Neural cell (in vitro differentiated cells): ENCODE data around the gene GANC. TPM values are rescaled to one million over a fixed set of nuclear protein-coding genes. Genes with fewer than 3 reads are reported as not detected.

Experiments used
- H2AFZ ChIP-seq: fragments of 200-600, 300-800 bp; sonication (generic), shearing (Covaris generic); 2 replicates; pipeline ENCODE4 v1.6.0; 2014; ENCODE audit warnings: low read depth, mild to moderate bottlenecking, antibody characterized with exemption, low read length, moderate library complexity
- H3F3A ChIP-seq: fragments of 200-600 bp; shearing (Covaris generic); 2 replicates; pipeline ENCODE4 v1.6.1; 2016; ENCODE audit warnings: mild to moderate bottlenecking, moderate library complexity, mixed read lengths, antibody characterized with exemption, low read length; ENCODE audit not compliant: insufficient read depth, poor library complexity, severe bottlenecking
- H3K27ac ChIP-seq: fragments of 200-600, 300-800 bp; sonication (generic), shearing (Covaris generic); 2 replicates; pipeline ENCODE4 v1.5.1; 2014; ENCODE audit warnings: mild to moderate bottlenecking, low read length, moderate library complexity
- H3K27me3 ChIP-seq: fragments of 300-800, 200-600 bp; sonication (generic), shearing (Covaris generic); 2 replicates; pipeline ENCODE4 v1.6.0; 2014; ENCODE audit warnings: mild to moderate bottlenecking, low read depth, low read length, moderate library complexity; ENCODE audit not compliant: insufficient read depth
- H3K36me3 ChIP-seq: fragments of 300-800, 200-600 bp; sonication (generic), shearing (Covaris generic); 2 replicates; pipeline ENCODE4 v1.5.1; 2014; ENCODE audit warnings: mild to moderate bottlenecking, antibody characterized with exemption, low read length, moderate library complexity; ENCODE audit not compliant: insufficient read depth
- H3K4me2 ChIP-seq: fragments of 300-800, 200-600 bp; sonication (generic), shearing (Covaris generic); 2 replicates; pipeline ENCODE4 v1.6.0; 2014; ENCODE audit warnings: mild to moderate bottlenecking, low read length
- H3K4me3 ChIP-seq: fragments of 300-800, 200-600 bp; sonication (generic), shearing (Covaris generic); 2 replicates; pipeline ENCODE4 v1.5.1; 2014; ENCODE audit warnings: mild to moderate bottlenecking, low read length, moderate library complexity
- H3K79me2 ChIP-seq: fragments of 200-600 bp; shearing (Covaris generic); replicated peaks from 2 replicates; pipeline ENCODE4 v1.6.0; 2014; ENCODE audit warnings: mild to moderate bottlenecking, low read length, moderate library complexity; ENCODE audit not compliant: insufficient read depth
- H3K9ac ChIP-seq: fragments of 300-800, 200-600 bp; sonication (generic), shearing (Covaris generic); 2 replicates; pipeline ENCODE4 v1.6.1; 2016; ENCODE audit warnings: mild to moderate bottlenecking, low read length, mixed read lengths
- H3K9me2 ChIP-seq: fragments of 200-600 bp; shearing (Covaris generic); 2 replicates; pipeline ENCODE4 v1.6.1; 2016; ENCODE audit warnings: mild to moderate bottlenecking, low read length, mixed read lengths; ENCODE audit not compliant: insufficient read depth
- H3K9me3 ChIP-seq: fragments of 200-600, 300-800 bp; sonication (generic), shearing (Covaris generic); 2 replicates; pipeline ENCODE4 v1.6.1; 2016; ENCODE audit warnings: mild to moderate bottlenecking, mixed run types, low read length, moderate library complexity, mixed read lengths
- H4K20me1 ChIP-seq: fragments of 200-600 bp; shearing (Covaris generic); 2 replicates; pipeline ENCODE4 v1.6.1; 2016; ENCODE audit warnings: mild to moderate bottlenecking, mixed run types; ENCODE audit not compliant: insufficient read depth
- EP300 ChIP-seq: fragments of 450-650 bp; conservative IDR thresholded peaks from 2 replicates; pipeline ENCODE4 v1.6.1; 2014; ENCODE audit warnings: antibody characterized with exemption, mild to moderate bottlenecking, moderate library complexity; ENCODE audit not compliant: poor library complexity, severe bottlenecking
- EZH2 ChIP-seq: fragments of 200-600, 300-800 bp; shearing (Covaris generic), sonication (generic); IDR thresholded peaks from 2 replicates; pipeline ENCODE4 v1.6.1; 2014; ENCODE audit warnings: antibody characterized with exemption, low read length, borderline replicate concordance, mild to moderate bottlenecking; ENCODE audit not compliant: insufficient read depth, poor library complexity, severe bottlenecking
- MXI1 ChIP-seq: fragments of 450-650 bp; conservative IDR thresholded peaks from 2 replicates; pipeline ENCODE4 v1.6.1; 2014; ENCODE audit warnings: antibody characterized with exemption, mild to moderate bottlenecking; ENCODE audit not compliant: poor library complexity, severe bottlenecking
- POLR2AphosphoS5 ChIP-seq: IDR thresholded peaks from 2 replicates; pipeline ENCODE4 v1.6.1; 2012
- RAD21 ChIP-seq: fragments of 450-650 bp; conservative IDR thresholded peaks from 2 replicates; pipeline ENCODE4 v1.6.1; 2014; ENCODE audit warnings: antibody characterized with exemption, mild to moderate bottlenecking, moderate library complexity
- SMC3 ChIP-seq: fragments of 450-650 bp; conservative IDR thresholded peaks from 2 replicates; pipeline ENCODE4 v1.6.1; 2014; ENCODE audit warnings: antibody characterized with exemption, mild to moderate bottlenecking, moderate library complexity; ENCODE audit not compliant: poor library complexity
- TAF1 ChIP-seq: IDR thresholded peaks from 2 replicates; pipeline ENCODE4 v1.6.1; 2012; ENCODE audit warnings: low read depth
- polyA plus RNA-seq: library from polyadenylated mRNA; depleted of rRNA; stranded (reverse); fragments of >200 nt; gene quantifications from 2 replicates; pipeline ENCODE4 v1.2.3, GENCODE V29; 2014
- TF ChIP-seq, protein P1 (sequence below): fragments of 450-650 bp; IDR thresholded peaks from 2 replicates; pipeline ENCODE4 v1.5.1; 2014; ENCODE audit warnings: antibody characterized with exemption, mild to moderate bottlenecking, moderate library complexity; ENCODE audit not compliant: poor library complexity, severe bottlenecking
- TF ChIP-seq, protein P2 (sequence below): IDR thresholded peaks from 2 replicates; pipeline ENCODE4 v1.6.1; 2012; ENCODE audit warnings: borderline replicate concordance

GANC gene
- polyA plus RNA-seq, 1 donor from 2014 or later = 6.0 TPM

- H3F3A ChIP-seq = no peaks in the 10 kb centered on the region
- no peak for TF ChIP-seq MXI1
- no peak for TF ChIP-seq POLR2AphosphoS5
- TF ChIP-seq, protein P1, sequence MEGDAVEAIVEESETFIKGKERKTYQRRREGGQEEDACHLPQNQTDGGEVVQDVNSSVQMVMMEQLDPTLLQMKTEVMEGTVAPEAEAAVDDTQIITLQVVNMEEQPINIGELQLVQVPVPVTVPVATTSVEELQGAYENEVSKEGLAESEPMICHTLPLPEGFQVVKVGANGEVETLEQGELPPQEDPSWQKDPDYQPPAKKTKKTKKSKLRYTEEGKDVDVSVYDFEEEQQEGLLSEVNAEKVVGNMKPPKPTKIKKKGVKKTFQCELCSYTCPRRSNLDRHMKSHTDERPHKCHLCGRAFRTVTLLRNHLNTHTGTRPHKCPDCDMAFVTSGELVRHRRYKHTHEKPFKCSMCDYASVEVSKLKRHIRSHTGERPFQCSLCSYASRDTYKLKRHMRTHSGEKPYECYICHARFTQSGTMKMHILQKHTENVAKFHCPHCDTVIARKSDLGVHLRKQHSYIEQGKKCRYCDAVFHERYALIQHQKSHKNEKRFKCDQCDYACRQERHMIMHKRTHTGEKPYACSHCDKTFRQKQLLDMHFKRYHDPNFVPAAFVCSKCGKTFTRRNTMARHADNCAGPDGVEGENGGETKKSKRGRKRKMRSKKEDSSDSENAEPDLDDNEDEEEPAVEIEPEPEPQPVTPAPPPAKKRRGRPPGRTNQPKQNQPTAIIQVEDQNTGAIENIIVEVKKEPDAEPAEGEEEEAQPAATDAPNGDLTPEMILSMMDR = no peak
- TF ChIP-seq RAD21 = no peak
- no peak for TF ChIP-seq EP300
- TF ChIP-seq, protein P2, sequence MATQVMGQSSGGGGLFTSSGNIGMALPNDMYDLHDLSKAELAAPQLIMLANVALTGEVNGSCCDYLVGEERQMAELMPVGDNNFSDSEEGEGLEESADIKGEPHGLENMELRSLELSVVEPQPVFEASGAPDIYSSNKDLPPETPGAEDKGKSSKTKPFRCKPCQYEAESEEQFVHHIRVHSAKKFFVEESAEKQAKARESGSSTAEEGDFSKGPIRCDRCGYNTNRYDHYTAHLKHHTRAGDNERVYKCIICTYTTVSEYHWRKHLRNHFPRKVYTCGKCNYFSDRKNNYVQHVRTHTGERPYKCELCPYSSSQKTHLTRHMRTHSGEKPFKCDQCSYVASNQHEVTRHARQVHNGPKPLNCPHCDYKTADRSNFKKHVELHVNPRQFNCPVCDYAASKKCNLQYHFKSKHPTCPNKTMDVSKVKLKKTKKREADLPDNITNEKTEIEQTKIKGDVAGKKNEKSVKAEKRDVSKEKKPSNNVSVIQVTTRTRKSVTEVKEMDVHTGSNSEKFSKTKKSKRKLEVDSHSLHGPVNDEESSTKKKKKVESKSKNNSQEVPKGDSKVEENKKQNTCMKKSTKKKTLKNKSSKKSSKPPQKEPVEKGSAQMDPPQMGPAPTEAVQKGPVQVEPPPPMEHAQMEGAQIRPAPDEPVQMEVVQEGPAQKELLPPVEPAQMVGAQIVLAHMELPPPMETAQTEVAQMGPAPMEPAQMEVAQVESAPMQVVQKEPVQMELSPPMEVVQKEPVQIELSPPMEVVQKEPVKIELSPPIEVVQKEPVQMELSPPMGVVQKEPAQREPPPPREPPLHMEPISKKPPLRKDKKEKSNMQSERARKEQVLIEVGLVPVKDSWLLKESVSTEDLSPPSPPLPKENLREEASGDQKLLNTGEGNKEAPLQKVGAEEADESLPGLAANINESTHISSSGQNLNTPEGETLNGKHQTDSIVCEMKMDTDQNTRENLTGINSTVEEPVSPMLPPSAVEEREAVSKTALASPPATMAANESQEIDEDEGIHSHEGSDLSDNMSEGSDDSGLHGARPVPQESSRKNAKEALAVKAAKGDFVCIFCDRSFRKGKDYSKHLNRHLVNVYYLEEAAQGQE = no peak
- TF ChIP-seq SMC3 = no peak
- no peak for TF ChIP-seq EZH2
- TF ChIP-seq TAF1 = no peak
- no peaks in the 10 kb centered on the region for H3K9me2 ChIP-seq
- H4K20me1 ChIP-seq = no peaks in the 10 kb centered on the region
- no peak overlapping the region for H2AFZ ChIP-seq
- no peak overlapping the region for H3K9ac ChIP-seq
- H3K27me3 ChIP-seq = no peaks in the 10 kb centered on the region
- no peak overlapping the region for H3K4me3 ChIP-seq
- no peak overlapping the region for H3K4me2 ChIP-seq
- no peaks in the 10 kb centered on the region for H3K36me3 ChIP-seq
- H3K79me2 ChIP-seq = no peaks in the 10 kb centered on the region
- no peaks in the 10 kb centered on the region for H3K9me3 ChIP-seq
- H3K27ac ChIP-seq = no peak overlapping the region
Observed at GRCh38 chr15:42401544-42402454, 128.8 kb downstream of the GANC start.

DNA sequence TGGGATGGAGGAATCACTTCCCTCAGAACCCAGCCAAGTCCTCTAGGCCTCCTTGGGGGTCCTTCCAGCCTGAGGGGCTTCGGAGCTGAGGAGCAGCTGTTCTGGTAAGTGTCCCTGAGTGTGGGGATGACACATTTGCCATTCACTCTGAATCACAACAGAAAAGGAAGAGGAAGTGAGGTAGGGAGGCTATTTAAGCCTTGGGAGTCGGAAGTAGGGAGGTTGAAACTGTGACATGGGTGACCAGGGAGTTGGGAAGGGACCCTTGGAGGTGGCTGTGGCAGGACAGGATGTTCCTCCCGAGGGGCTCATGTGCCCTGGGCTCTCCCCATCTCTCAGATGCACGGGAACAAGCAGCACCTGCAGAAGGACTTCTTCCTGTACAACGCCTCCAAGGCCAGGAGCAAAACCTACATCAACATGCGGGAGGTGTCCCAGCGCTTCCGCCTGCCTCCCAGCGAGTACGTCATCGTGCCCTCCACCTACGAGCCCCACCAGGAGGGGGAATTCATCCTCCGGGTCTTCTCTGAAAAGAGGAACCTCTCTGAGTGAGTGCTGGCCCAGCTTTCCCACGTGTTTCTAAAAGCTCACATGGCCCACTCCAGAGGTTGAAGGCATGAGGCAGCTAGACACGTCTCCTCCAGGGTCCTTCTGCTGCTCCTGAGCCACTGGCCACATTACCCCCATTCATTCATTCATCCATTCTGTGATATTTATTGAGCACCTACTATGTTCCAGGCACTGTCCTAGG, 129.6 kb downstream of the GANC start:
- no peak for TF ChIP-seq EP300
- no peak for TF ChIP-seq EZH2
- TF ChIP-seq SMC3 = no peak
- no peak for TF ChIP-seq TAF1
- TF ChIP-seq RAD21 = no peak
- TF ChIP-seq, protein P1 = no peak
- TF ChIP-seq, protein P2 = no peak
- no peak overlapping the region for H2AFZ ChIP-seq
- no peaks in the 10 kb centered on the region for H3K9me3 ChIP-seq
- no peak overlapping the region for H3K4me3 ChIP-seq
- H3F3A ChIP-seq = no peaks in the 10 kb centered on the region
- H3K4me2 ChIP-seq = no peak overlapping the region
- H3K27me3 ChIP-seq = no peaks in the 10 kb centered on the region
- no peak overlapping the region for H3K9ac ChIP-seq
- no peaks in the 10 kb centered on the region for H3K79me2 ChIP-seq
- no peaks in the 10 kb centered on the region for H3K9me2 ChIP-seq
- no peaks in the 10 kb centered on the region for H4K20me1 ChIP-seq
- no peaks in the 10 kb centered on the region for H3K36me3 ChIP-seq
- no peak overlapping the region for H3K27ac ChIP-seq
